T-cell (primary cell): Measurements from ENCODE around the gene MIPEP. TPM values are rescaled to one million over a fixed set of nuclear protein-coding genes. Genes with fewer than 3 reads are reported as not detected.

Experiments used
- ATAC-seq, 4 experiments: fragments of 200-7000 bp in 3 of 4; fragments of 150-1000 bp in 1 of 4; cut with Tn5 transposase; replicated peaks in 1 of 4; 1 replicate in 3 of 4; 2 replicates in 1 of 4; pipeline ENCODE4 v1.10.0; 2021; ENCODE audit warnings: moderate library complexity in 3 of 4, mild to moderate bottlenecking in 2 of 4, moderate number of reproducible peaks in 1 of 4
- CTCF ChIA-PET, 2 donors: fragments of 300-600 bp; sonication (Branson Sonifier 250); formaldehyde crosslinking; loops; one replicate each; lab custom pipeline; 2022; ENCODE audit warnings: antibody characterized with exemption in 2 of 2; lab: Charles Lee
- POLR2A ChIA-PET, 2 donors: fragments of 300-600 bp; sonication (Branson Sonifier 250); formaldehyde crosslinking; loops; one replicate each; lab custom pipeline; 2022; ENCODE audit warnings: antibody characterized with exemption in 2 of 2; lab: Charles Lee
- DNase-seq, 35 experiments: peaks; one replicate each; pipeline versions ENCODE4 v3.0.0 to v3.0.0-alpha.2; 2013 to 2023
- H3K27ac ChIP-seq: one replicate; pipeline ENCODE4 v1.5.1; 2013; ENCODE audit warnings: low read length
- H3K27me3 ChIP-seq, 2 experiments: replicated peaks in 1 of 2; 1 replicate in 1 of 2; 2 replicates in 1 of 2; pipeline versions ENCODE4 v1.6.1 to v1.7.0; 2013; ENCODE audit warnings: low read length in 1 of 2, mixed read lengths in 1 of 2; ENCODE audit not compliant: control insufficient read depth in 2 of 2, insufficient read depth in 2 of 2; ENCODE audit errors: extremely low read depth in 1 of 2
- H3K36me3 ChIP-seq, 2 donors: 1 replicate in 1 of 2; 2 replicates in 1 of 2; pipeline versions ENCODE4 v1.6.1 to v1.7.0; 2013; ENCODE audit warnings: low read length in 1 of 2; ENCODE audit not compliant: control insufficient read depth in 2 of 2, insufficient read depth in 1 of 2; ENCODE audit errors: extremely low read depth in 1 of 2
- H3K4me1 ChIP-seq, 2 experiments: 1 replicate in 1 of 2; 2 replicates in 1 of 2; pipeline versions ENCODE4 v1.6.1 to v1.7.0; 2013; ENCODE audit warnings: low read length in 2 of 2, mixed read lengths in 1 of 2; ENCODE audit not compliant: insufficient read depth in 2 of 2, control insufficient read depth in 1 of 2; ENCODE audit errors: extremely low read depth in 1 of 2
- H3K4me3 ChIP-seq, 2 donors: 1 replicate in 1 of 2; 2 replicates in 1 of 2; pipeline versions ENCODE4 v1.5.1 to v1.7.0; 2013; ENCODE audit warnings: mild to moderate bottlenecking in 2 of 2, low read length in 1 of 2, moderate library complexity in 1 of 2; ENCODE audit not compliant: control insufficient read depth in 1 of 2; ENCODE audit errors: extremely low read depth in 1 of 2
- H3K9me3 ChIP-seq: 2 replicates; pipeline ENCODE4 v1.7.0; 2013
- H3K27ac Mint-ChIP-seq, 2 donors: one replicate each; pipeline ENCODE4 v1.8.0; 2020 to 2021; ENCODE audit warnings: mild to moderate bottlenecking in 2 of 2, mixed read lengths in 2 of 2
- H3K27me3 Mint-ChIP-seq, 2 donors: one replicate each; pipeline ENCODE4 v1.8.0; 2021 to 2022; ENCODE audit warnings: mixed read lengths in 2 of 2
- H3K36me3 Mint-ChIP-seq: one replicate; pipeline ENCODE4 v1.8.0; 2021; ENCODE audit warnings: mixed read lengths
- H3K4me1 Mint-ChIP-seq, 3 donors: one replicate each; pipeline ENCODE4 v1.8.0; 2020 to 2022; ENCODE audit warnings: mixed read lengths in 3 of 3, mild to moderate bottlenecking in 1 of 3
- H3K4me3 Mint-ChIP-seq, 3 donors: one replicate each; pipeline ENCODE4 v1.8.0; 2020 to 2022; ENCODE audit warnings: mild to moderate bottlenecking in 3 of 3, mixed read lengths in 3 of 3, moderate library complexity in 3 of 3
- H3K9me3 Mint-ChIP-seq, 3 donors: one replicate each; pipeline ENCODE4 v1.8.0; 2020 to 2022; ENCODE audit warnings: mixed read lengths in 3 of 3
- WGBS: methylation state at CpG from one replicate; pipeline ENCODE4 v1.1.5; 2013; ENCODE audit warnings: missing lambda C conversion rate; ENCODE audit not compliant: insufficient coverage; 5-methylcytosine and 5-hydroxymethylcytosine counted together
- total RNA-seq, 35 experiments: library from RNA in 6 of 35; stranded (reverse) in 6 of 35; fragments of 120-200 nt in 1 of 35; gene quantifications; one replicate each; pipeline versions ENCODE4 v1.2.1 to v1.2.4 and lab custom pipeline; 2013 to 2026

MIPEP gene
- total RNA-seq, 5 donors from 2014 or later (not counting 1 experiment from before 2014, with no cell fraction given) = 6.3 to 13.8 (median 12.3) TPM

- H3K4me1 Mint-ChIP-seq = peaks cover 0 to 5% (median 1%) of the 10 kb centered on the region in 3 donors
- H3K27me3 Mint-ChIP-seq = no peaks in the 10 kb centered on the region
- Histone ChIP-seq H3K4me3 (no peak overlapping the region), H3K27ac (no peak overlapping the region), H3K9me3 (no peaks in the 10 kb centered on the region), H3K36me3 (peaks cover 0 to 4% of the 10 kb centered on the region in 2 donors), H3K4me1 (peaks cover 0 to 2% of the 10 kb centered on the region in 2 experiments), H3K27me3 (no peaks in the 10 kb centered on the region)
- ChIA-PET CTCF (no interaction called here), POLR2A (no interaction called here)
- H3K36me3 Mint-ChIP-seq = peaks cover 46% of the 10 kb centered on the region
- no peak overlapping the region for H3K27ac Mint-ChIP-seq
- WGBS = 80% methylated on average over 1 of the region's 1 CpG
- no peak overlapping the region for H3K4me3 Mint-ChIP-seq
- H3K9me3 Mint-ChIP-seq = peaks cover 0 to 2% (median 0%) of the 10 kb centered on the region in 3 donors
- DNase-seq (no peak), ATAC-seq (no peak)
Measured at GRCh38 chr13:23805821-23806220, 83.4 kb downstream of the MIPEP start.

- Histone ChIP-seq H3K27ac (no peak overlapping the region), H3K27me3 (no peaks in the 10 kb centered on the region), H3K4me1 (peaks cover 0 to 8% of the 10 kb centered on the region in 2 experiments), H3K9me3 (no peaks in the 10 kb centered on the region), H3K4me3 (no peak overlapping the region), H3K36me3 (peaks cover 0 to 4% of the 10 kb centered on the region in 2 donors)
- POLR2A ChIA-PET = no interaction called here
- Mint-ChIP-seq H3K36me3 (peaks cover 46% of the 10 kb centered on the region), H3K4me3 (no peak overlapping the region), H3K9me3 (peaks cover 0 to 2% (median 0%) of the 10 kb centered on the region in 3 donors), H3K27me3 (no peaks in the 10 kb centered on the region), H3K27ac (no peak overlapping the region), H3K4me1 (peaks cover 4 to 11% (median 7%) of the 10 kb centered on the region in 3 donors)
- no peak for DNase-seq
- CTCF ChIA-PET = no interaction called here
- 75% methylated on average over 1 of the region's 5 CpGs for WGBS
- no peak for ATAC-seq
Measured at GRCh38 chr13:23805122-23805521, 84.1 kb downstream of the MIPEP start.

GRCh38 chr13:23804166-23804565 lies 85.0 kb downstream of the MIPEP start:
- Mint-ChIP-seq H3K36me3 (peaks cover 46% of the 10 kb centered on the region), H3K9me3 (peaks cover 0 to 2% (median 0%) of the 10 kb centered on the region in 3 donors), H3K27ac (no peak overlapping the region), H3K27me3 (no peaks in the 10 kb centered on the region), H3K4me1 (peaks cover 11 to 18% (median 14%) of the 10 kb centered on the region in 3 donors), H3K4me3 (no peak overlapping the region)
- ATAC-seq (no peak), DNase-seq (no peak)
- Histone ChIP-seq H3K9me3 (no peaks in the 10 kb centered on the region), H3K27me3 (no peaks in the 10 kb centered on the region), H3K4me1 (peaks cover 3 to 12% of the 10 kb centered on the region in 2 experiments), H3K4me3 (no peak overlapping the region), H3K36me3 (peaks cover 0 to 4% of the 10 kb centered on the region in 2 donors), H3K27ac (no peak overlapping the region)
- WGBS = no CpG with 5 or more reads among the region's 1 CpG
- ChIA-PET POLR2A (no interaction called here), CTCF (no interaction called here)

- ChIA-PET POLR2A (no interaction called here), CTCF (no interaction called here)
- Histone ChIP-seq H3K4me1 (peaks cover 4 to 12% of the 10 kb centered on the region in 2 experiments), H3K27ac (no peak overlapping the region), H3K9me3 (no peaks in the 10 kb centered on the region), H3K36me3 (peaks cover 0 to 4% of the 10 kb centered on the region in 2 donors), H3K4me3 (no peak overlapping the region), H3K27me3 (no peaks in the 10 kb centered on the region)
- ATAC-seq = no peak
- Mint-ChIP-seq H3K27me3 (no peaks in the 10 kb centered on the region), H3K4me3 (no peak overlapping the region), H3K36me3 (peaks cover 52% of the 10 kb centered on the region), H3K4me1 (peaks cover 11 to 31% (median 17%) of the 10 kb centered on the region in 3 donors), H3K27ac (no peak overlapping the region), H3K9me3 (peaks cover 0 to 3% (median 2%) of the 10 kb centered on the region in 3 donors)
- 100% methylated on average over 4 of the region's 4 CpGs for WGBS
- DNase-seq = no peak
Measured at GRCh38 chr13:23801141-23801540, 88.1 kb downstream of the MIPEP start.

GRCh38 chr13:23799945-23800344 lies 89.3 kb downstream of the MIPEP start:
- Mint-ChIP-seq H3K9me3 (peaks cover 0 to 3% (median 2%) of the 10 kb centered on the region in 3 donors), H3K4me3 (peak overlapping the region in 2 of 3 donors; percentile 18 to 26), H3K27ac (peak overlapping the region; percentile 69 to 76), H3K4me1 (peaks cover 11 to 32% (median 17%) of the 10 kb centered on the region in 3 donors), H3K36me3 (peaks cover 42% of the 10 kb centered on the region), H3K27me3 (no peaks in the 10 kb centered on the region)
- Histone ChIP-seq H3K36me3 (peaks cover 0 to 4% of the 10 kb centered on the region in 2 donors), H3K9me3 (no peaks in the 10 kb centered on the region), H3K27me3 (no peaks in the 10 kb centered on the region), H3K4me1 (peaks cover 4 to 12% of the 10 kb centered on the region in 2 experiments), H3K4me3 (no peak overlapping the region), H3K27ac (peak overlapping the region; percentile 4)
- ATAC-seq = peak; percentile 31 to 85 (median 48)
- DNase-seq = peak in 5 of 35 experiments; percentile 2 to 32 (median 8)
- ChIA-PET POLR2A (no interaction called here), CTCF (interaction anchor here in 1 of 2 donors (0.6 kb wide), 1 partner anchor 11 kb away, joined by 3 read pairs; no protein-coding TSS in a partner anchor)
- WGBS = no CpG with 5 or more reads among the region's 1 CpG

GRCh38 chr13:23797276-23797903 lies 91.8 kb downstream of the MIPEP start:
- Mint-ChIP-seq H3K27me3 (no peaks in the 10 kb centered on the region), H3K9me3 (peaks cover 0 to 3% (median 0%) of the 10 kb centered on the region in 3 donors), H3K27ac (no peak overlapping the region), H3K36me3 (peaks cover 29% of the 10 kb centered on the region), H3K4me1 (peaks cover 11 to 42% (median 17%) of the 10 kb centered on the region in 3 donors), H3K4me3 (no peak overlapping the region)
- H3K9me3 ChIP-seq = no peaks in the 10 kb centered on the region
- no peaks in the 10 kb centered on the region for H3K36me3 ChIP-seq
- no peaks in the 10 kb centered on the region for H3K27me3 ChIP-seq
- no peak overlapping the region for H3K27ac ChIP-seq
- peaks cover 4 to 12% of the 10 kb centered on the region in 2 experiments for H3K4me1 ChIP-seq
- ChIA-PET POLR2A (no interaction called here), CTCF (no interaction called here)
- WGBS = 70% methylated on average over 2 of the region's 5 CpGs
- no peak overlapping the region for H3K4me3 ChIP-seq
- ATAC-seq = no peak
- no peak for DNase-seq
